ENCODE data around the gene INSRR.

INSRR gene

DNA sequence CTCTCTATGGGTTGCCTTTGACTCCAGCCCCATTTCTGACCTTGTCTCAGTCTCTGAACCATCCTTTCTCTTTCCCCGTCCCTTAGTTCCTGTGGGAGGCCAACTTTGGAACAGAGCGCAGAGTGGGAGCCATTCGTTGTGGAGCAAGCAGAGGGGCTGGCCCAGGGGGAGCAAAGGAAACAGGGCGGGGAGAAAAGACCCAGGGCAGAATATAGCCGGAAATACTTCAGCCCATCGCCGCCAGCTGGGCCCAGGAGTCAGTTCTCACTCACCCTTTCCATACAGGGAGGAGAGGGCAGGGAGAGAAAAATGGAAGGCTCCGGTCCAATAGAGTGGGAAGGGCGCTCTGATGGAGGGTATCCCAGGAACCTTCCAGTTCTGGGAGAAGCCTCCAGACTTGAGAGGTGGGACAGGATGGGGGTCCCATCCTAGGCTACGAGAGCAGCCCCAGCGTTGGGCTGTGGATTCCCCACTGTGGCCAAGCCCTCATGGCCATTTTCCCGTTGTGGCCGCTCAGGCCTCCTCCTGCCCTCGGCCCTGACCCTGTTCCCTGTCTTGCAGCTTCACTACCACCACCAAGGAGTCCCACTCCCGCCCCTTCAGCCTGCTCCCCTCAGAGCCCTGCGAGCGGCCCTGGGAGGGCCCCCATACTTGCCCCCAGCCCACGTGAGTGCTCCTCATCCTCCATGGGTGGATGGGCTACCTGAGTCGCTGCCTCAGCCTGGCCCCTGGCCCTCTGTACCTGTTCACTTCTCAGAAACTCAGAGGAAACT lies 45.5 kb upstream of the INSRR start:
- H3K4me3 ChIP-seq (replicated peaks; ENCODE audit: low read depth, low read length), result no peak overlapping the region
- H3K27me3 ChIP-seq (replicated peaks; ENCODE audit: control insufficient read depth, insufficient read depth, low read length), result peaks cover 1% of the 10 kb centered on the region; the same call in 1 of the 2 replicates
- TF ChIP-seq, protein P1, sequence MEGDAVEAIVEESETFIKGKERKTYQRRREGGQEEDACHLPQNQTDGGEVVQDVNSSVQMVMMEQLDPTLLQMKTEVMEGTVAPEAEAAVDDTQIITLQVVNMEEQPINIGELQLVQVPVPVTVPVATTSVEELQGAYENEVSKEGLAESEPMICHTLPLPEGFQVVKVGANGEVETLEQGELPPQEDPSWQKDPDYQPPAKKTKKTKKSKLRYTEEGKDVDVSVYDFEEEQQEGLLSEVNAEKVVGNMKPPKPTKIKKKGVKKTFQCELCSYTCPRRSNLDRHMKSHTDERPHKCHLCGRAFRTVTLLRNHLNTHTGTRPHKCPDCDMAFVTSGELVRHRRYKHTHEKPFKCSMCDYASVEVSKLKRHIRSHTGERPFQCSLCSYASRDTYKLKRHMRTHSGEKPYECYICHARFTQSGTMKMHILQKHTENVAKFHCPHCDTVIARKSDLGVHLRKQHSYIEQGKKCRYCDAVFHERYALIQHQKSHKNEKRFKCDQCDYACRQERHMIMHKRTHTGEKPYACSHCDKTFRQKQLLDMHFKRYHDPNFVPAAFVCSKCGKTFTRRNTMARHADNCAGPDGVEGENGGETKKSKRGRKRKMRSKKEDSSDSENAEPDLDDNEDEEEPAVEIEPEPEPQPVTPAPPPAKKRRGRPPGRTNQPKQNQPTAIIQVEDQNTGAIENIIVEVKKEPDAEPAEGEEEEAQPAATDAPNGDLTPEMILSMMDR (IDR thresholded peaks at IDR 0.05; ENCODE audit: insufficient read depth, low read length, poor library complexity, severe bottlenecking), result no peak
- H3K36me3 ChIP-seq (ENCODE audit: control insufficient read depth, insufficient read depth, low read length), result no peaks in the 10 kb centered on the region
- no peak for DNase-seq (ENCODE audit: extremely low read depth, insufficient read length)

- peaks cover 1% of the 10 kb centered on the region; the same call in 1 of the 2 replicates for H3K27me3 ChIP-seq (replicated peaks; ENCODE audit: control insufficient read depth, insufficient read depth, low read length)
These were observed 44.6 kb upstream of the INSRR start for GRCh38 chr1:156903328-156904091.

DNA sequence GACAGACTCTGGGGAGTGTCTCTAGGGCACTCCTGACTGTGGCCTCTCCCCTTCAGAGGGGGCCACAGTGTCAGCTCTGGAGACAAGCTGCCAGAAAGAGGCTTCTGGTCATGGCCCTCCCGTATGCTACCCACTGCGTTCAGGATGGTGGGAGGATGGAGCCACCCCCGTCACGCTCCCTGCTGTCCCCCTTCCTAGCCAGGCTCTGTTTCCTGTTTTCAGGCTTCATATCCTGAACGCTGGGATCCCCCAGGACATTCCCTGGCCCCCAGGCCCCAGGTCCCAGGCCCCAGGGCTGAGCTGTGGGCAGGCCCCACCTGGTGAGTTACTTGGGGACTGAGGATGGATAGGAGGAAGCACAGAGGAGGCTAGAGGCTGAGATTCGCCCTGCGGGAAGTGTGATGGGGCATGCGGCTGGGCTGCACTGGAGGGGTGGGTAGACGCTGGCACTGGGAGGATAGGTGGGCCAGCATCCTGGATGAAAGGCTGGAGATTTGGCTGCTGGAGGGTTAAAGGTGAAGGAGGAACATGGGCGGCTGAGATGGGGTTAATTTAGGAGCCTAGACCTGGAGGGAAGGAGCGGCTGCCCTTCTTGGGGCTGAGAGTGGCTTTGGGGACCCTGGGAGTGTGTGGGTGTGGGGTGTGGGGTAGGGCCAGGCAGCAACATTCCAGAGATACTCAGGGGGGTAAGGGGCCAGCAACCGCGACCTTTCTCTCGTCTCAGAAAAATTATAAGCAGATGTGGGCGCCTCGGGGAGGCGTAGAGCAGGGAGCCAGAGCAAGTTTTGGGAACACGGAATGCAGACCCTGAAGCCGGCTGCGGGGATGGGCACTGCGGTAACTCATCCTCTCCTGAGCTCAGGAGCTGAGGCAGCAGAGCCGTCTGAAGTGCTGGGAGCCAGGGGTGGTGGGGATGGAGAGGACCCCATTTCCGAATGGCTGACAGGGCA lies 43.3 kb upstream of the INSRR start:
- DNase-seq (ENCODE audit: extremely low read depth, insufficient read length), result no peak
- Histone ChIP-seq H3K36me3 (ENCODE audit: control insufficient read depth, insufficient read depth, low read length) (no peaks in the 10 kb centered on the region), H3K4me3 (replicated peaks; ENCODE audit: low read depth, low read length) (no peak overlapping the region), H3K27me3 (replicated peaks; ENCODE audit: control insufficient read depth, insufficient read depth, low read length) (peaks cover 1% of the 10 kb centered on the region; the same call in 1 of the 2 replicates)
- TF ChIP-seq, protein P1 (IDR thresholded peaks at IDR 0.05; ENCODE audit: insufficient read depth, low read length, poor library complexity, severe bottlenecking), result no peak

More at GRCh38 chr1:156903328-156904091, 44.6 kb upstream of the INSRR start:
- no peak overlapping the region for H3K4me3 ChIP-seq (replicated peaks; ENCODE audit: low read depth, low read length)
- DNase-seq (ENCODE audit: extremely low read depth, insufficient read length), result no peak
- no peaks in the 10 kb centered on the region for H3K36me3 ChIP-seq (ENCODE audit: control insufficient read depth, insufficient read depth, low read length)
- TF ChIP-seq, protein P1 (IDR thresholded peaks at IDR 0.05; ENCODE audit: insufficient read depth, low read length, poor library complexity, severe bottlenecking), result no peak

- TF ChIP-seq, protein P1 (IDR thresholded peaks at IDR 0.05; ENCODE audit: insufficient read depth, low read length, poor library complexity, severe bottlenecking), result no peak
- Histone ChIP-seq H3K36me3 (ENCODE audit: control insufficient read depth, insufficient read depth, low read length) (no peaks in the 10 kb centered on the region), H3K27me3 (replicated peaks; ENCODE audit: control insufficient read depth, insufficient read depth, low read length) (peaks cover 1% of the 10 kb centered on the region; the same call in 1 of the 2 replicates), H3K4me3 (replicated peaks; ENCODE audit: low read depth, low read length) (no peak overlapping the region)
- DNase-seq (ENCODE audit: extremely low read depth, insufficient read length), result no peak
These were observed 42.6 kb upstream of the INSRR start for GRCh38 chr1:156901590-156901900.

GRCh38 chr1:156900896-156901589 lies 42.1 kb upstream of the INSRR start:
- no peaks in the 10 kb centered on the region for H3K36me3 ChIP-seq (ENCODE audit: control insufficient read depth, insufficient read depth, low read length)
- TF ChIP-seq, protein P1 (IDR thresholded peaks at IDR 0.05; ENCODE audit: insufficient read depth, low read length, poor library complexity, severe bottlenecking), result no peak
- no peak overlapping the region for H3K4me3 ChIP-seq (replicated peaks; ENCODE audit: low read depth, low read length)
- peaks cover 1% of the 10 kb centered on the region; the same call in 1 of the 2 replicates for H3K27me3 ChIP-seq (replicated peaks; ENCODE audit: control insufficient read depth, insufficient read depth, low read length)
- no peak for DNase-seq (ENCODE audit: extremely low read depth, insufficient read length)

All from GM06990 (cell line).